Heart right ventricle (tissue), 16 donors: Measurements from ENCODE around the gene DCHS1. TPM values are rescaled to one million over a fixed set of nuclear protein-coding genes. Genes with fewer than 3 reads are reported as not detected.

Source experiments
- ATAC-seq, 8 donors: fragments of 200-7000 bp; cut with Tn5 transposase; one replicate each; pipeline ENCODE4 v1.9.1; 2020; ENCODE audit warnings: mild to moderate bottlenecking in 8 of 8, moderate library complexity in 8 of 8, moderate number of reproducible peaks in 1 of 8
- DNase-seq, 2 donors: peaks; one replicate each; pipeline ENCODE4 v3.0.0-alpha.2; 2020
- H3K27ac ChIP-seq, 10 donors: fragments of 200-600 bp; sonication (generic) in 2 of 10; one replicate each; pipeline versions ENCODE4 v1.5.0 to v1.8.0; 2020 to 2022; ENCODE audit warnings: mild to moderate bottlenecking in 3 of 10
- H3K27me3 ChIP-seq, 7 donors: fragments of 200-600 bp; one replicate each; pipeline ENCODE4 v1.8.0; 2021 to 2022; ENCODE audit warnings: mild to moderate bottlenecking in 2 of 7
- H3K36me3 ChIP-seq, 9 donors: fragments of 200-600 bp; sonication (generic) in 1 of 9; one replicate each; pipeline versions ENCODE4 v1.5.0 to v1.8.0; 2020 to 2022; ENCODE audit warnings: mild to moderate bottlenecking in 2 of 9
- H3K4me1 ChIP-seq, 9 donors: fragments of 200-600 bp; sonication (generic) in 1 of 9; one replicate each; pipeline versions ENCODE4 v1.5.0 to v1.8.0; 2020 to 2022; ENCODE audit warnings: mild to moderate bottlenecking in 4 of 9
- H3K4me3 ChIP-seq, 10 donors: fragments of 200-600 bp; sonication (generic) in 2 of 10; one replicate each; pipeline versions ENCODE4 v1.5.0 to v1.8.0; 2020 to 2022; ENCODE audit warnings: mild to moderate bottlenecking in 7 of 10, moderate library complexity in 2 of 10
- H3K9me3 ChIP-seq, 11 donors: fragments of 200-600 bp in 10 of 11; sonication (generic) in 2 of 11; one replicate each; pipeline versions ENCODE4 v1.5.0 to v1.8.0; 2013 to 2022; ENCODE audit warnings: mild to moderate bottlenecking in 2 of 11, control low read depth in 1 of 11, moderate library complexity in 1 of 11
- WGBS, 2 donors: extraction: QIAGEN DNeasy Blood & Tissue Kit; methylation state at CpG; one replicate each; pipeline ENCODE4 v1.1.7; 2013; ENCODE audit warnings: inconsistent platforms in 1 of 2; 5-methylcytosine and 5-hydroxymethylcytosine counted together
- intact Hi-C, 10 donors: fragments of 100-400 bp; cut with DNase I; formaldehyde crosslinking; loops; one replicate each; pipeline versions ENCODE4 v1.11.1 to v1.14.2; 2022
- polyA plus RNA-seq, 2 donors: library from polyadenylated mRNA; stranded (reverse); fragments of 200-250 nt; gene quantifications; one replicate each; pipeline ENCODE4 v1.2.3, GENCODE V29; 2013
- total RNA-seq, 10 donors: library from RNA; stranded (reverse); fragmentation: NEBNext Ultra II Directional in 3 of 10; extraction: Animal tissue kit (Norgen Biotek cat#: 25700) in 3 of 10; gene quantifications; one replicate each; pipeline versions ENCODE4 v1.2.1 to v1.2.4, GENCODE V29; 2021 to 2023
- TF ChIP-seq, protein P1 (sequence below), 9 donors: fragments of 200-600 bp; sonication (generic) in 2 of 9; IDR thresholded peaks; one replicate each; pipeline versions ENCODE4 v1.5.0 to v1.8.0; 2021 to 2022; ENCODE audit warnings: antibody characterized with exemption in 9 of 9, mild to moderate bottlenecking in 5 of 9, moderate library complexity in 1 of 9
- donor health status: Arrhythmogenic right ventricular cardiomyopathy.
- donor health status: ischemic (EF 13 %, LVEDD 7.1; RV severe dilation, severe dysfunction).
- donor health status: healthy with polysubstance abuse.
- donor health status: DM: no; HTN: yes; CAD: no.
- donor health status: DM: no; HTN: no; CAD: no.
- donor health status: ischemic (EF 25% LVEDD 6.9; RV normal size, moderate dysfunction).
- donor health status: ischemic (EF 25% LVEDD 5.7; RV mildly dilated, moderate dysfunction).
- donor health status: healthy.
- donor health status: DM: yes; HTN: yes; CAD: no.
- donor health status: Ischemic cardiomyopathy.
- donor health status: ischemic (EF 35%, LVEDD 5.7; RV mildly dilated, moderate dysfunction).
- donor health status: nonischemic (EF 11% LVEDD 7.7; RV severe dilation, severe dysfunction).
- donor health status: DM: yes; HTN: yes; CAD: no.
- donor health status: PGD.
- donor health status: ischemic (EF 29% LVEDD 5.4; RV normal size, mild dysfunction).
- donor health status: nonischemic (EF 23%, LVEDD 6.1; RV moderate dilation, normal function).

DCHS1 gene
- total and polyA plus RNA-seq, 12 donors: 4.1 to 12.4 (median 8.2) TPM

DNA sequence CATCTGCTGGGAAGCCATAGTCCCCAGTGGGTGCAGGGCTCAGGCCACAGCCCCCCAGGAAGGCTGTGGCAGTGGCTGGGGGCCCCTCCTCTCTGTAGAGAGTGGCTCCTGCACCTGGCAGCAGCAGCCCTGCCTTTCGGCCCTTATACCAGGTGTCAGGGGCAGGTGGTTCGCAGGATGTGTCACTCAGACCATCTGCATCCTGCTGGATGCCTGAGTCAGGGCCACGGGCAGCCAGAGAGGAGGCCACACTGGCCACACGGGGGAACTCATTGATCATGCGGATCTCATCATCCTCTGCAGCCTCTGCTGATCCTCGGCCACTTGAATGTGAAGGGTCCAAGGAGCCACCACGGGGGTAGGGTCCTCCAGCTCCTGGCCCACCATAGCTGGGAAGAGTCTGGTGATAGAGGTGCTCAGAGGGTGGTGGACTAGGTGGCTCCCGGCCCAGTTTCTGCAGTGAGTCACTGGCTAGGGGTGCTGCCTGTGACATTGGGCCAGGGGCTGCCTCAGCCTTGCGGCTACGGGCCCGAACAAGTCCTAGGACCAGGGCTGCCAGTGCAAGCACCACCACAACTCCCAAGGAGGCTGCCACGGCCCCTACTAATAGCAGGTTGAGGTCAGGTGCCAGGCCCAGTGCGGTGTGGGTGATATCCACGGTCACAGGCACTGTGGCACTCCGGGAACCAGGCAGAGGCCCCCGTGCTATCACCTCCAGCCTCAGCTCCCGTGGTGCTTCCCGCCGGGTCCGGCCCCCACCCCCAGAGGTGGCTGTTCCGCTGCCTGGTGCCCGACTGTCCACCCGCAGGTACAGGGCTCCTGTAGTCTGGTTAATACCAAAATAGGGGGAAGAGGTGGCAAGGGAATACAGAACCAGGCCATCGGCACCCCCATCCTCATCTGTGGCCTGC is 33.1 kb downstream of the DCHS1 start:
- Histone ChIP-seq H3K4me1 (peaks cover 4 to 37% (median 20%) of the 10 kb centered on the region in 9 donors), H3K4me3 (no peak overlapping the region), H3K27ac (no peak overlapping the region), H3K36me3 (peaks cover 0 to 60% (median 7%) of the 10 kb centered on the region in 9 donors), H3K27me3 (no peaks in the 10 kb centered on the region), H3K9me3 (no peaks in the 10 kb centered on the region)
- no peak for DNase-seq
- WGBS, 2 donors: 88% methylated on average over 24 of the region's 24 CpGs
- TF ChIP-seq, protein P1, sequence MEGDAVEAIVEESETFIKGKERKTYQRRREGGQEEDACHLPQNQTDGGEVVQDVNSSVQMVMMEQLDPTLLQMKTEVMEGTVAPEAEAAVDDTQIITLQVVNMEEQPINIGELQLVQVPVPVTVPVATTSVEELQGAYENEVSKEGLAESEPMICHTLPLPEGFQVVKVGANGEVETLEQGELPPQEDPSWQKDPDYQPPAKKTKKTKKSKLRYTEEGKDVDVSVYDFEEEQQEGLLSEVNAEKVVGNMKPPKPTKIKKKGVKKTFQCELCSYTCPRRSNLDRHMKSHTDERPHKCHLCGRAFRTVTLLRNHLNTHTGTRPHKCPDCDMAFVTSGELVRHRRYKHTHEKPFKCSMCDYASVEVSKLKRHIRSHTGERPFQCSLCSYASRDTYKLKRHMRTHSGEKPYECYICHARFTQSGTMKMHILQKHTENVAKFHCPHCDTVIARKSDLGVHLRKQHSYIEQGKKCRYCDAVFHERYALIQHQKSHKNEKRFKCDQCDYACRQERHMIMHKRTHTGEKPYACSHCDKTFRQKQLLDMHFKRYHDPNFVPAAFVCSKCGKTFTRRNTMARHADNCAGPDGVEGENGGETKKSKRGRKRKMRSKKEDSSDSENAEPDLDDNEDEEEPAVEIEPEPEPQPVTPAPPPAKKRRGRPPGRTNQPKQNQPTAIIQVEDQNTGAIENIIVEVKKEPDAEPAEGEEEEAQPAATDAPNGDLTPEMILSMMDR (IDR thresholded peaks at IDR 0.05): no peak
- intact Hi-C loops: no loop called here
- no peak for ATAC-seq

DNA sequence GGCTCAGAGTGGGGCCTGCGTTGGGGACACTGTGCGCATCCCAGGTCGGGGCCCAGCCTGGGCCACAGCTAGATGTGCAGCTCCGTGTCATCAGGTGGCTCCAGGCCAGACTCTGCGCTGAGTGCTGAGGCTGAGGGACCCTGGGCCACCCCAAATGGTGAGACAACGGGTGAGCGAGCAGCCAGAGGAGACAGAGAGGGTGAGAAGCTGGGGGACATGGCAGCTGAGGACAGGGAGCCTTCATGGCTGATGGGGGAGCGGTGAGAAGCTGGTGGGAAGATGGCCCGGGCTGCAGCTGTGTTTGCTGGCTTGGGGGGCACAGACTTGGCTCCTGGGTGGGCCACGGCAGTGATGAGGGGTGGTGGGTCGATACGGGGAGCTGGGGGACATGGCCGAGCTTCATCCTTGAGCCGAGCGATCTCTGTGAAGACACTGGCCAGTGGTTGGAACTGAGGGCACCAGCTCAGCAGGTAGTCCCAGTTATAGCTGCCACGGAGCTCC is 33.8 kb downstream of the DCHS1 start:
- no peaks in the 10 kb centered on the region for H3K9me3 ChIP-seq
- no peak overlapping the region for H3K4me3 ChIP-seq
- H3K27ac ChIP-seq: no peak overlapping the region
- intact Hi-C loops: no loop called here
- H3K4me1 ChIP-seq: peaks cover 4 to 39% (median 22%) of the 10 kb centered on the region in 9 donors
- peaks cover 0 to 57% (median 7%) of the 10 kb centered on the region in 9 donors for H3K36me3 ChIP-seq
- no peak for DNase-seq
- TF ChIP-seq, protein P1 (IDR thresholded peaks at IDR 0.05): no peak
- H3K27me3 ChIP-seq: no peaks in the 10 kb centered on the region
- 89 to 93% methylated on average over 16 of the region's 16 CpGs for WGBS, 2 donors
- ATAC-seq: no peak

DNA sequence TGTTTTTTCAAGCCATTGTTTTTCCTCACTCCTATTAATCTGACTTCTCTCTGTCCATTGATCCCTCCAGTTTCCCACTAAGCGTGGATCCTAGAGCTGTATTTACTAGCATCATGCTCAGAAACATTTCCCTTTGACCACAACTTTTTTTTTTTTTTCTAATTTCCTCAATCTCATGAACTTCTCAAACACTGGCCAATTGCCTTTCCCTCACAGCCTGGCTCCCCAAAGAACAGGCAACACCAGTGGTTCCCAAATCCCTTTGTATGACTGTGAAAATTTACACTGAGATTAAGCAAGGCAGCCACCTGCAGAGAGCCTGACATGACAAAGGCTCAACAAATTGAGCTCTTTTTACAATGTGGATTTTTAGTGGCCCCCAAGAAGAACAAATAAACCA is 35.0 kb downstream of the DCHS1 start:
- peak overlapping the region in 1 of 10 donors; percentile 94 for H3K27ac ChIP-seq
- intact Hi-C loops: no loop called here
- H3K36me3 ChIP-seq: peaks cover 0 to 57% (median 4%) of the 10 kb centered on the region in 9 donors
- H3K4me3 ChIP-seq: no peak overlapping the region
- ATAC-seq (no peak), DNase-seq (no peak)
- no peaks in the 10 kb centered on the region for H3K27me3 ChIP-seq
- no peaks in the 10 kb centered on the region for H3K9me3 ChIP-seq
- TF ChIP-seq, protein P1 (IDR thresholded peaks at IDR 0.05): no peak
- WGBS, 2 donors: 50 to 97% methylated on average over 1 of the region's 1 CpG
- peaks cover 4 to 41% (median 22%) of the 10 kb centered on the region in 9 donors for H3K4me1 ChIP-seq

DNA sequence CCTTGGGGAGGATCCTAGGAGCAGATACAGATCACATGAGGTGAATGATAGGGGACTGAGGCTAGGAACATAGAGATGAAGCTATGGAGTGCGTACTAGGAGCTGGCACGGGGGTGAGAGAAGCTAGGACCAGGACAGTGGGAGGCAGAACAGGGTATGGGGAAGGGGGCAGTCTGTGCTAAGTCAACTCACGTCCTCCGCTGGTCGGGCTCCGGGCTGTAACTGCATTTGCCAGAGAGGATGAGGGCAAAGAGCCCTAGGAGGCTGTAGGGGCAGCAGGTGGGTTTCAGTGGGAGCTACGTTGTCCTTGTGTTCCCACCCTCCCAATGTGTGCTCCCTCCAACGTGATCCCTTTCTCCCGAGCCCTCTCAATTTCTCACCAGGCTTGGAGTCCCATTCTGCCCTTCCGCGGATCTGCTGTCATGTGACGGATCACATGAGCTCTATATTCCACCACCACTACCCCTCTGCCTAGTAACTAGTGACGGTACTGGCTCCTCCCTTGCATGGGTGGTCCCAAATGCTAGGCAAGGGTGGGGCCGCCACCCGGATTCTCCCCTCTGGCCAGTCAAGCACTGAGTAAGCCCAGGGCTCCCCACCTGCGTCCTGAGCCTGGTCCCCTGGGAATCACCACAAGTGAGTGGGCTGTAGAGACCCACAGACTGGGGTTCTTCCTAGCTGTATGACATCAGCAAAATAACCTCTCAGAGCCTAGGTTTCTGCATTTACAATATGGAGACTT is 36.4 kb downstream of the DCHS1 start, which contains the start of gene TPP1:
Gene TPP1, minus strand, starts transcription at position 419 of the 742 bp plus-strand sequence. Its CDS starts 22 bp downstream, at position 397.
- intact Hi-C loops: loop anchor here in 3 of 10 donors (2.0 to 10.0 kb wide), 3 partner anchors 56 to 64 kb away; partner anchors contain the start of gene MRPL17 (in 2 of the 3)
- TF ChIP-seq, protein P1 (IDR thresholded peaks at IDR 0.05): no peak
- Histone ChIP-seq H3K4me3 (peak within 1 kb of the TSS; percentile 50 to 90 (median 72)), H3K4me1 (peaks cover 4 to 41% (median 22%) of the 10 kb centered on the region in 9 donors), H3K36me3 (peaks cover 0 to 57% (median 9%) of the 10 kb centered on the region in 9 donors), H3K27ac (peak within 1 kb of the TSS; percentile 5 to 94 (median 84)), H3K27me3 (no peaks in the 10 kb centered on the region), H3K9me3 (no peaks in the 10 kb centered on the region)
- peak; percentile 85 to 96 for DNase-seq
- 0 to 1% methylated on average over 16 of the region's 16 CpGs for WGBS, 2 donors
- ATAC-seq: peak; percentile 95 to 98 (median 98)
